Body of pancreas (tissue), 4 donors: ENCODE data around the gene SLC1A2.

Experiments used
- CTCF ChIP-seq, 7 experiments: fragments of 450-650 bp in 4 of 7; fragments of 200-600 bp in 3 of 7; sonication (generic) in 3 of 7; IDR thresholded peaks; one replicate each; pipeline ENCODE4 v1.5.1; 2016 to 2019; ENCODE audit warnings: antibody characterized with exemption in 7 of 7
- POLR2A ChIP-seq, 3 donors: fragments of 450-650 bp; IDR thresholded peaks; one replicate each; pipeline ENCODE4 v1.6.1; 2016; ENCODE audit warnings: antibody characterized with exemption in 3 of 3, mild to moderate bottlenecking in 2 of 3

- TF ChIP-seq CTCF (IDR thresholded peaks at IDR 0.05) (no peak), POLR2A (IDR thresholded peaks at IDR 0.05) (no peak)
These were observed 30.2 kb downstream of the SLC1A2 start for GRCh38 chr11:35389112-35389511.
